HepG2 (cell line): Measurements from ENCODE around the gene ACYP2. TPM values are rescaled to one million over a fixed set of nuclear protein-coding genes. Genes with fewer than 3 reads are reported as not detected.
A peak's percentile ranks its signal among the peaks of the same experiment; 100 is the strongest.

Experiments used
- ARID5B ChIP-seq: IDR thresholded peaks from 2 replicates; pipeline ENCODE4 v1.4.0; 2020; ENCODE audit warnings: mild to moderate bottlenecking, missing genetic modification reagents
- ATF7-NPFF ChIP-seq: sonication (generic); formaldehyde crosslinking; IDR thresholded peaks from 2 replicates; pipeline ENCODE4 v1.8.1; 2023; ENCODE audit warnings: mild to moderate bottlenecking, low read depth, missing genetic modification reagents, moderate library complexity
- FOXM1 ChIP-seq: sonication (generic); formaldehyde crosslinking; IDR thresholded peaks from 2 replicates; pipeline ENCODE4 v1.5.0; 2020; ENCODE audit warnings: missing genetic modification reagents
- HBP1 ChIP-seq: IDR thresholded peaks from 2 replicates; pipeline ENCODE4 v1.6.1; 2016; ENCODE audit warnings: low read depth, control low read depth
- HMG20A ChIP-seq: IDR thresholded peaks from 2 replicates; pipeline ENCODE4 v1.6.1; 2016; ENCODE audit warnings: borderline replicate concordance
- HOMEZ ChIP-seq: IDR thresholded peaks from 2 replicates; pipeline ENCODE4 v1.6.1; 2016; ENCODE audit warnings: low read depth
- KLF15 ChIP-seq: sonication (generic); formaldehyde crosslinking; IDR thresholded peaks from 2 replicates; pipeline ENCODE4 v1.8.1; 2023; ENCODE audit warnings: borderline replicate concordance, mild to moderate bottlenecking, inconsistent platforms, missing genetic modification reagents, mixed read lengths
- MLX ChIP-seq: IDR thresholded peaks from 2 replicates; pipeline ENCODE4 v1.6.1; 2016
- REPIN1 ChIP-seq: sonication (generic); formaldehyde crosslinking; IDR thresholded peaks from 2 replicates; pipeline ENCODE4 v1.8.0; 2022; ENCODE audit warnings: missing genetic modification reagents, low read depth, mild to moderate bottlenecking, borderline replicate concordance
- TSC22D2 ChIP-seq: sonication (generic); formaldehyde crosslinking; IDR thresholded peaks from 2 replicates; pipeline ENCODE4 v1.5.1; 2020; ENCODE audit warnings: missing genetic modification reagents, mild to moderate bottlenecking, borderline replicate concordance
- WIZ ChIP-seq: sonication (generic); formaldehyde crosslinking; IDR thresholded peaks from 2 replicates; pipeline ENCODE4 v1.5.1; 2020; ENCODE audit warnings: mild to moderate bottlenecking, missing genetic modification reagents
- ZNF124 ChIP-seq: sonication (generic); formaldehyde crosslinking; IDR thresholded peaks from 2 replicates; pipeline ENCODE4 v1.4.0; 2020; ENCODE audit warnings: missing genetic modification reagents
- ZNF143 ChIP-seq: sonication (generic); formaldehyde crosslinking; IDR thresholded peaks from 2 replicates; pipeline ENCODE4 v1.4.0; 2020; ENCODE audit warnings: missing genetic modification reagents
- ZNF234 ChIP-seq: sonication (generic); formaldehyde crosslinking; conservative IDR thresholded peaks from 2 replicates; pipeline ENCODE4 v1.5.1; 2020; ENCODE audit warnings: mild to moderate bottlenecking, missing genetic modification reagents
- ZNF367 ChIP-seq: sonication (generic); formaldehyde crosslinking; IDR thresholded peaks from 2 replicates; pipeline ENCODE4 v1.4.0; 2020; ENCODE audit warnings: missing genetic modification reagents, borderline replicate concordance
- ZNF468 ChIP-seq: sonication (generic); formaldehyde crosslinking; IDR thresholded peaks from 2 replicates; pipeline ENCODE4 v1.8.0; 2022; ENCODE audit warnings: mild to moderate bottlenecking, moderate library complexity, missing genetic modification reagents
- polyA plus RNA-seq, 8 experiments: library from polyadenylated mRNA; depleted of rRNA in 3 of 8; stranded (reverse) in 7 of 8; unstranded in 1 of 8; fragments of >200 nt; fragmentation: Illumina TruSeq in 4 of 8; extraction: Trizol in 4 of 8; gene quantifications; 2 replicates each; pipeline versions ENCODE4 v1.2.1 to v1.2.3, GENCODE V29; 2011 to 2016; ENCODE audit warnings: low read depth in 4 of 8, missing spikeins in 1 of 8, mixed read lengths in 1 of 8; ENCODE audit not compliant: insufficient read depth in 1 of 8
- total RNA-seq, 5 experiments: library from RNA; depleted of rRNA; stranded (reverse); fragments of >200 nt; fragmentation: Illumina TruSeq; extraction: Trizol; gene quantifications; 2 replicates each; pipeline ENCODE4 v1.2.3, GENCODE V29; 2016; ENCODE audit warnings: low read depth in 1 of 5
- TF ChIP-seq, protein P1 (sequence below): sonication (generic); formaldehyde crosslinking; IDR thresholded peaks from 2 replicates; pipeline ENCODE4 v1.8.1; 2023; ENCODE audit warnings: missing genetic modification reagents, inconsistent platforms, borderline replicate concordance
- TF ChIP-seq, protein P2 (sequence below): sonication (generic); formaldehyde crosslinking; IDR thresholded peaks from 2 replicates; pipeline ENCODE4 v1.4.0; 2020; ENCODE audit warnings: mild to moderate bottlenecking, missing genetic modification reagents
- TF ChIP-seq, protein P3 (sequence below): sonication (generic); formaldehyde crosslinking; IDR thresholded peaks from 2 replicates; pipeline ENCODE4 v1.4.0; 2020; ENCODE audit warnings: missing genetic modification reagents

ACYP2 gene
- total and polyA plus RNA-seq, 2 of the 13 experiments (the other 11 are each of a cell fraction or from before 2014, with no cell fraction given), result 12.3 to 12.7 TPM

DNA sequence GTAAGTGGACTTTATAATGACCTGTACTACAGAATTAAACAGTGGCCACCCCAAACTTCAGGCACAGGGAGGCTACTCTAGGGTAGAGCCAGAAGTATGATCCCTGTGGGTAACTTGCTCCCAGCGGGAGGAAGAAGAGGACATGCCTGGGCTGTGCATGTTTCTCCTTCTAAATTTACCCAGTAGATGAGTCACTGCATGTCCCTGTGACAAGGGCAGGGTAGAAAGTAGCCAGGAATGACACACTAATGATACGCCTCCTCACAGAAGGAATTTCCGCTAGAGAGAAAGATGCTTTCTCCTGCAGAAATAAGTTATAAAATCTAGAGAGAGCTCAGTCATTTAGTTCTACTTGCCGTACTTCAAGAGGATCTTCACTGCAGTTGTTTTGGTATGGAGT, 7.5 kb downstream of the ACYP2 start (continued):
- no peak for TF ChIP-seq HBP1 (CRISPR knock-in tag)
- TF ChIP-seq ZNF234 (CRISPR knock-in tag), result no peak
- TF ChIP-seq, protein P1, sequence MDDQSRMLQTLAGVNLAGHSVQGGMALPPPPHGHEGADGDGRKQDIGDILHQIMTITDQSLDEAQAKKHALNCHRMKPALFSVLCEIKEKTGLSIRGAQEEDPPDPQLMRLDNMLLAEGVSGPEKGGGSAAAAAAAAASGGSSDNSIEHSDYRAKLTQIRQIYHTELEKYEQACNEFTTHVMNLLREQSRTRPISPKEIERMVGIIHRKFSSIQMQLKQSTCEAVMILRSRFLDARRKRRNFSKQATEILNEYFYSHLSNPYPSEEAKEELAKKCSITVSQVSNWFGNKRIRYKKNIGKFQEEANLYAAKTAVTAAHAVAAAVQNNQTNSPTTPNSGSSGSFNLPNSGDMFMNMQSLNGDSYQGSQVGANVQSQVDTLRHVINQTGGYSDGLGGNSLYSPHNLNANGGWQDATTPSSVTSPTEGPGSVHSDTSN (CRISPR knock-in tag), result no peak
- TF ChIP-seq ATF7-NPFF, result no peak
- no peak for TF ChIP-seq ZNF143 (CRISPR knock-in tag)
- TF ChIP-seq TSC22D2, result no peak
- TF ChIP-seq ZNF124 (CRISPR knock-in tag), result no peak
- TF ChIP-seq ZNF468 (CRISPR knock-in tag), result no peak
- TF ChIP-seq ZNF367 (CRISPR knock-in tag), result no peak
- no peak for TF ChIP-seq WIZ (CRISPR knock-in tag)
- no peak for TF ChIP-seq KLF15 (CRISPR knock-in tag)
- peak; percentile 72 for TF ChIP-seq ARID5B (CRISPR knock-in tag)
- TF ChIP-seq, protein P2, sequence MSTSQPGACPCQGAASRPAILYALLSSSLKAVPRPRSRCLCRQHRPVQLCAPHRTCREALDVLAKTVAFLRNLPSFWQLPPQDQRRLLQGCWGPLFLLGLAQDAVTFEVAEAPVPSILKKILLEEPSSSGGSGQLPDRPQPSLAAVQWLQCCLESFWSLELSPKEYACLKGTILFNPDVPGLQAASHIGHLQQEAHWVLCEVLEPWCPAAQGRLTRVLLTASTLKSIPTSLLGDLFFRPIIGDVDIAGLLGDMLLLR (CRISPR knock-in tag), result no peak
- peak; percentile 48; the same call in 1 of the 2 replicates for TF ChIP-seq HMG20A (CRISPR knock-in tag)
- TF ChIP-seq MLX (CRISPR knock-in tag), result no peak
- TF ChIP-seq, protein P3, sequence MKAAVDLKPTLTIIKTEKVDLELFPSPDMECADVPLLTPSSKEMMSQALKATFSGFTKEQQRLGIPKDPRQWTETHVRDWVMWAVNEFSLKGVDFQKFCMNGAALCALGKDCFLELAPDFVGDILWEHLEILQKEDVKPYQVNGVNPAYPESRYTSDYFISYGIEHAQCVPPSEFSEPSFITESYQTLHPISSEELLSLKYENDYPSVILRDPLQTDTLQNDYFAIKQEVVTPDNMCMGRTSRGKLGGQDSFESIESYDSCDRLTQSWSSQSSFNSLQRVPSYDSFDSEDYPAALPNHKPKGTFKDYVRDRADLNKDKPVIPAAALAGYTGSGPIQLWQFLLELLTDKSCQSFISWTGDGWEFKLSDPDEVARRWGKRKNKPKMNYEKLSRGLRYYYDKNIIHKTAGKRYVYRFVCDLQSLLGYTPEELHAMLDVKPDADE (CRISPR knock-in tag), result no peak
- peak; percentile 38; the same call in 1 of the 2 replicates for TF ChIP-seq REPIN1
- peak; percentile 63; the same call in 1 of the 2 replicates for TF ChIP-seq HOMEZ (CRISPR knock-in tag)
- TF ChIP-seq FOXM1 (CRISPR knock-in tag), result no peak
